Temporal lobe (tissue), 1 donor: ENCODE measurements around the gene TAS2R5. TPM values are rescaled to one million over a fixed set of nuclear protein-coding genes. Genes with fewer than 3 reads are reported as not detected.

Experiments
- total RNA-seq: library from RNA; depleted of rRNA; stranded (reverse); fragments of >200 nt; gene quantifications from one replicate; pipeline ENCODE4 v1.2.3, GENCODE V29; 2014

The TAS2R5 gene
- total RNA-seq, 1 donor from 2014 or later: 1.5 TPM

Other genes starting within 250 kb of the TAS2R5 start
- gene AGK, start 238.8 kb upstream of the TAS2R5 start, total RNA-seq: 34.4 TPM
- gene DENND11, start 88.1 kb upstream of the TAS2R5 start, total RNA-seq: 30.0 TPM
- gene WEE2, start 81.9 kb upstream of the TAS2R5 start, total RNA-seq: 0.49 TPM
- 65.2 TPM for gene SSBP1, start 51.9 kb upstream of the TAS2R5 start, total RNA-seq
- 5.7 TPM for gene TAS2R3, start 26.1 kb upstream of the TAS2R5 start, total RNA-seq
- 3.4 TPM for gene TAS2R4, start 13.5 kb upstream of the TAS2R5 start, total RNA-seq
- gene PRSS37, start 51.3 kb downstream of the TAS2R5 start, total RNA-seq: not detected
- not detected for gene OR9A4, start 126.2 kb downstream of the TAS2R5 start, total RNA-seq
- gene CLEC5A, start 156.8 kb downstream of the TAS2R5 start, total RNA-seq: not detected
- gene TAS2R38, start 183.6 kb downstream of the TAS2R5 start, total RNA-seq: not detected
- gene MGAM, start 205.7 kb downstream of the TAS2R5 start, total RNA-seq: 0.25 TPM